GM10847 (cell line): ENCODE measurements around the gene SPAG4.

Experiments
- POLR2A ChIP-seq: IDR thresholded peaks from 2 replicates; pipeline ENCODE4 v1.6.1; 2011; ENCODE audit not compliant: insufficient read length; ENCODE audit errors: extremely low read depth

The SPAG4 gene

DNA sequence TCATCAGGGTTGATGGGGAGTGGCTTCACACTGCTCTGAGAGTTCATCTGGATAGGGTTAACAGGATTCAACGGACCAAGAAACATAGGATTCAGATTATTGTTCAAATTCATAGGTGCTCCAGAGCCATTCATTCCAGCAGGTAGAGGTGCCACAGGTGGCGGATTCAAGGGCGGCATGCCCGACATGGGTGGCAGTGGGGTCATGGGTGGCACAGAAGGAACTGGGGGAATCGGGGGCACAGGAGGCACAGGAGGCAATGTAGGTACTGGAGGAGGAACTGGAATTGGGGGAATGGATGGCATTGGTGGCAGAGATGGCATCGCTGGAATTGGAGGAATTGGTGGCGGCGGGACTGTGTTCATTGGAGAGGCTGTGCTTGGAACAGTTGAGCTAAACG is 38.8 kb downstream of the SPAG4 start:
- no peak for TF ChIP-seq POLR2A

- TF ChIP-seq POLR2A: no peak
These were observed 41.6 kb downstream of the SPAG4 start for GRCh38 chr20:35657271-35657670.

GRCh38 chr20:35660122-35660937 is 44.7 kb downstream of the SPAG4 start:
- TF ChIP-seq POLR2A: no peak

GRCh38 chr20:35661053-35661452 is 45.4 kb downstream of the SPAG4 start:
- TF ChIP-seq POLR2A: no peak

GRCh38 chr20:35661908-35662307 is 46.3 kb downstream of the SPAG4 start:
- no peak for TF ChIP-seq POLR2A

DNA sequence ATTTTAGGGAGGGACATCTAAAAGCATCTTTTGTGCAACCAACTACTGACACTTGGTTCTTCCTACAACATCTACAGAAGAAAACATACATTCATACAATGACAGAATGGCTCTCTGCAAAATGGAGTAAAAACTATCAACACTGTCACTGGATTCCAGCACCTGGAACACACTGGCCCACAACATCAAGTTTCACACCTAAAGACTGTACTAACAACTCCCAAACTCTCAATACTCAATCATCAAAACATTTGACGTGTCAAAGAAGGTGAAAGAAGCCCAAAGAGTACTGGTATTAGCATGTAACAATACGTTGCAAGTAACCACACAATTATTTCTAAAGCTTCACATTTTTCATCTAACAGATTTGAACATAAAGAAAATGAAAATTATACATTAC is 46.9 kb downstream of the SPAG4 start:
- no peak for TF ChIP-seq POLR2A

DNA sequence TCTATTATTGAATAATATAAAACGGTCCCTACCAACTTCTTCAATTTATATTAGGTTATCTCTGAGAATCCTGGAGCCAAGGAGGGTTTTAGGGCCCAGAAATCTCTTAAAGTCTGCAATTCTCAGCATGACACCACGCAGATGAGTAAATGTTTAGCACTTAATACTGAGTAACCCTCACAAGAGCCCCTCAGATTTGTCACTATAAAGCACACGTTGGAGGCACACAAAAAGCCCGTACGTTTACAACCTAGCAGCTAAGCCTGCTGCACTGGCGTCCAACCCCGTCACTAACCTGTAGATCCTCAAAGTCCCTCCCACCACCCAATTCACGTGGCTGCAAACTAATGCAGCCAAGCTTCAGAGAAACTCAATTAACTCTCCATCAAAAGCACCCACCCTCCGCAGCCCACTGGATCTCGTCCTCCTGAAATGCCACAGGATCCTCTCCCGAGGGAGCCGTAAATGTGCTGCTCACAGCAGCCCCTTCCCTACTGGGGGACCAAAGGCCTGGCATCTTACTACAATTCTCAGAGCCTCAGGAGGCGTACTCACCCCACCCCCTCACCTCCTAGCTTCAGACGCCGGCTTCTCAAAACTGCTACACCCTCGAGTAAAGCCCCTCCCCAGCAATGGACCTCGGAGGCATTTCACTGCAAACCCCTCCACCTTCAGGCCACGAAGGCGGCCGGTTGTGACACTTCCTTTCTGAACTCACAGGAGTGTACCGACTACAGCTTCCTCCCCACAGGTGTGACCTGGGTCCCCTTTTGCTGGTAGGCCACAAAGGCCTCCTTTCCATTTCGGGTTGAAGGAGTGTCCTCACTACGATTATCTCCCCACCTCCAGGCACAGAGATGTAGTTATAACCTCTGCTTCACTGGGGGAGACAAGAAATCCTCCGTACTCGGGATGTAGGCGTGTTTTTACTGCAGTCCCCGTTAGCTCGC is 48.2 kb downstream of the SPAG4 start:
- TF ChIP-seq POLR2A: peak; percentile 18

GRCh38 chr20:35664466-35665206 is 49.0 kb downstream of the SPAG4 start, which contains the start of the genes CPNE1 and RBM12:
TSS of gene CPNE1 (minus strand) at chr20:35664900. CDS start at chr20:35632923, 31,977 bp downstream.
TSS of gene RBM12 (minus strand) at chr20:35664900. CDS start at chr20:35655322, 9,578 bp downstream.
- peak; percentile 97 for TF ChIP-seq POLR2A

- no peak for TF ChIP-seq POLR2A
These were observed 50.3 kb downstream of the SPAG4 start for GRCh38 chr20:35665949-35666288.

- TF ChIP-seq POLR2A: no peak
These were observed 53.6 kb downstream of the SPAG4 start for GRCh38 chr20:35669221-35669620.

GRCh38 chr20:35669681-35670080 is 54.1 kb downstream of the SPAG4 start:
- no peak for TF ChIP-seq POLR2A
